ENCODE data around the gene LRRC72. TPM values are rescaled to one million over a fixed set of nuclear protein-coding genes. Genes with fewer than 3 reads are reported as not detected.

Gene LRRC72
- total RNA-seq, 2 donors from 2014 or later = not detected

- H3K36me3 ChIP-seq = no peaks in the 10 kb centered on the region
- no peak overlapping the region for H3K4me3 ChIP-seq
- no peaks in the 10 kb centered on the region for H3K4me1 ChIP-seq (replicated peaks)
- 72% methylated on average over 2 of the region's 2 CpGs for WGBS
- TF ChIP-seq POLR2AphosphoS5 (IDR thresholded peaks at IDR 0.05) (no peak), CTCF (IDR thresholded peaks at IDR 0.05) (no peak), POLR2A (IDR thresholded peaks at IDR 0.05) (no peak)
- no peak overlapping the region for H3K27ac ChIP-seq
- intact Hi-C loops (cut with DNase I) = no loop called here
- DNase-seq (ENCODE audit: low spot score) = no peak
- H3K9me3 ChIP-seq = no peaks in the 10 kb centered on the region
- no peaks in the 10 kb centered on the region for H3K27me3 ChIP-seq (replicated peaks; ENCODE audit: insufficient read depth)
Observed at GRCh38 chr7:16491148-16491547, 35.5 kb upstream of the LRRC72 start.

GRCh38 chr7:16492513-16493062, 34.0 kb upstream of the LRRC72 start:
- no peak for DNase-seq (ENCODE audit: low spot score)
- Histone ChIP-seq H3K9me3 (no peaks in the 10 kb centered on the region), H3K36me3 (no peaks in the 10 kb centered on the region), H3K4me1 (replicated peaks) (no peaks in the 10 kb centered on the region), H3K4me3 (no peak overlapping the region), H3K27ac (no peak overlapping the region), H3K27me3 (replicated peaks; ENCODE audit: insufficient read depth) (no peaks in the 10 kb centered on the region)
- WGBS = 47% methylated on average over 3 of the region's 3 CpGs
- TF ChIP-seq CTCF (IDR thresholded peaks at IDR 0.05) = no peak
- TF ChIP-seq POLR2AphosphoS5 (IDR thresholded peaks at IDR 0.05) = no peak
- TF ChIP-seq POLR2A (IDR thresholded peaks at IDR 0.05) = no peak
- intact Hi-C loops (cut with DNase I) = no loop called here

GRCh38 chr7:16493266-16493665, 33.4 kb upstream of the LRRC72 start:
- intact Hi-C loops (cut with DNase I) = no loop called here
- DNase-seq (ENCODE audit: low spot score) = no peak
- Histone ChIP-seq H3K4me3 (no peak overlapping the region), H3K27me3 (replicated peaks; ENCODE audit: insufficient read depth) (no peaks in the 10 kb centered on the region), H3K4me1 (replicated peaks) (no peaks in the 10 kb centered on the region), H3K9me3 (no peaks in the 10 kb centered on the region), H3K27ac (no peak overlapping the region), H3K36me3 (no peaks in the 10 kb centered on the region)
- 82% methylated on average over 2 of the region's 2 CpGs for WGBS
- TF ChIP-seq POLR2AphosphoS5 (IDR thresholded peaks at IDR 0.05) (no peak), POLR2A (IDR thresholded peaks at IDR 0.05) (no peak), CTCF (IDR thresholded peaks at IDR 0.05) (no peak)

GRCh38 chr7:16494551-16494950, 32.1 kb upstream of the LRRC72 start:
- Histone ChIP-seq H3K27ac (no peak overlapping the region), H3K9me3 (no peaks in the 10 kb centered on the region), H3K4me1 (replicated peaks) (no peaks in the 10 kb centered on the region), H3K27me3 (replicated peaks; ENCODE audit: insufficient read depth) (no peaks in the 10 kb centered on the region), H3K36me3 (no peaks in the 10 kb centered on the region), H3K4me3 (no peak overlapping the region)
- 47% methylated on average over 2 of the region's 2 CpGs for WGBS
- no peak for TF ChIP-seq CTCF (IDR thresholded peaks at IDR 0.05)
- intact Hi-C loops (cut with DNase I) = no loop called here
- no peak for DNase-seq (ENCODE audit: low spot score)

GRCh38 chr7:16494955-16495719, 31.5 kb upstream of the LRRC72 start:
- Histone ChIP-seq H3K4me1 (replicated peaks) (no peaks in the 10 kb centered on the region), H3K9me3 (no peaks in the 10 kb centered on the region), H3K27ac (no peak overlapping the region), H3K4me3 (no peak overlapping the region), H3K27me3 (replicated peaks; ENCODE audit: insufficient read depth) (no peaks in the 10 kb centered on the region), H3K36me3 (no peaks in the 10 kb centered on the region)
- intact Hi-C loops (cut with DNase I) = no loop called here
- no peak for TF ChIP-seq POLR2A (IDR thresholded peaks at IDR 0.05)
- no peak for TF ChIP-seq POLR2AphosphoS5 (IDR thresholded peaks at IDR 0.05)
- TF ChIP-seq CTCF (IDR thresholded peaks at IDR 0.05) = no peak
- 56% methylated on average over 4 of the region's 4 CpGs for WGBS
- no peak for DNase-seq (ENCODE audit: low spot score)

All from prostate gland (tissue), 2 donors.